Measurements from ENCODE around the gene FZD7.

Gene FZD7

GRCh38 chr2:202074324-202074723 lies 40.7 kb downstream of the FZD7 start:
- no peak for TF ChIP-seq POLR2A (IDR thresholded peaks at IDR 0.05; ENCODE audit: low read depth, low read length)
- no peak for FAIRE-seq
- DNase-seq (ENCODE audit: insufficient read length, low spot score), result no peak

- DNase-seq (ENCODE audit: insufficient read length, low spot score) (no peak), FAIRE-seq (no peak)
Observed at GRCh38 chr2:202079310-202079709, 45.7 kb downstream of the FZD7 start.

GRCh38 chr2:202084265-202084664 lies 50.6 kb downstream of the FZD7 start:
- FAIRE-seq (no peak), DNase-seq (ENCODE audit: insufficient read length, low spot score) (no peak)
- no peak for TF ChIP-seq POLR2A (IDR thresholded peaks at IDR 0.05; ENCODE audit: low read depth, low read length)

More at GRCh38 chr2:202079310-202079709, 45.7 kb downstream of the FZD7 start:
- no peak for TF ChIP-seq POLR2A (IDR thresholded peaks at IDR 0.05; ENCODE audit: low read depth, low read length)
